PC-3 (cell line): Measurements from ENCODE around the gene RAD17.

Experiments
- EZH2 ChIP-seq: fragments of 300-600 bp; sonication (generic); IDR thresholded peaks from one replicate; pipeline ENCODE4 v1.6.1; 2017; ENCODE audit warnings: antibody characterized with exemption, mild to moderate bottlenecking, low read length; ENCODE audit not compliant: unreplicated experiment
- TF ChIP-seq, protein P1 (sequence below): fragments of 300-600 bp; sonication (generic); conservative IDR thresholded peaks from 2 replicates; pipeline ENCODE4 v1.5.1; 2017; ENCODE audit warnings: antibody characterized with exemption, low read depth, mild to moderate bottlenecking, low read length

DNA sequence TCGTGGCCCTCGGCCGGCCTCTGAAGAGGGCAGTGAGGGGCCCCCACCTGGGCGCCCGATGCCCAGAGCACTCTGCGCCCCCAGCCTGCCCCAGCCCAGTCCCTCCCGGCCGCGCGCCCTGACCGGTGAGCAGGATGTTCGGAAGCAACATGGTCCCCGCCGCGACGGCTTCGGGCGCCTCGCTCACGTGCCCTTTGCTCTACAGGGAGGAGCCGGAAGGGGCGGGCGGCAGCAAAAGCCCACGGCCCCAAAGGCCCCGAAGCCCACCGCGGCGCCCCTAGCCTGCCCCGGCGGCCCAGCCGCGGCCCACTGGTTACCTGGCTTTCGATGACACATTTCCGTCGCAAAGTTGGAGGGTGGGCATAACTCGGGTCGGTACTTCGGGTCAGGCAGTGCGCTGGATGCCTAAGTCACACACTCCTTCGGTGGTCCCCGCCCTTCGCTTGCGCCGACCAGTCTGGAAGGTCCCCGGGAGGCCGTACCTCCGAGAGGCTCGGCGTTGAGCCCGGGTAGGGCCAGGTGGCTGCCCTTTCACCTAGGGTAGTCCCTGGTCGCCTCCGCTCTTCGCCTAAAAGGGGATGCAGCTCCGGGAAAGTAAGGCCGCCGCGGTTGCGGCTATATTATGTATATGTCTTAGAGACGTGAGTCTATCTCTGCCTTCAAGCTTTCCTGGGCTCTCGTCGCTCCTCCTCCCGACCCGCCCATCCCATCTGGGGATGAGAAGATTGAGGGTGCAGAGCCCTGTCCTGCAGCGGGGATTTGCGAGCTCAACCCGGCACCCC lies at the start of gene RAD17, which contains the start of the genes AK6 and TAF9:
- TF ChIP-seq EZH2: no peak
- TF ChIP-seq, protein P1, sequence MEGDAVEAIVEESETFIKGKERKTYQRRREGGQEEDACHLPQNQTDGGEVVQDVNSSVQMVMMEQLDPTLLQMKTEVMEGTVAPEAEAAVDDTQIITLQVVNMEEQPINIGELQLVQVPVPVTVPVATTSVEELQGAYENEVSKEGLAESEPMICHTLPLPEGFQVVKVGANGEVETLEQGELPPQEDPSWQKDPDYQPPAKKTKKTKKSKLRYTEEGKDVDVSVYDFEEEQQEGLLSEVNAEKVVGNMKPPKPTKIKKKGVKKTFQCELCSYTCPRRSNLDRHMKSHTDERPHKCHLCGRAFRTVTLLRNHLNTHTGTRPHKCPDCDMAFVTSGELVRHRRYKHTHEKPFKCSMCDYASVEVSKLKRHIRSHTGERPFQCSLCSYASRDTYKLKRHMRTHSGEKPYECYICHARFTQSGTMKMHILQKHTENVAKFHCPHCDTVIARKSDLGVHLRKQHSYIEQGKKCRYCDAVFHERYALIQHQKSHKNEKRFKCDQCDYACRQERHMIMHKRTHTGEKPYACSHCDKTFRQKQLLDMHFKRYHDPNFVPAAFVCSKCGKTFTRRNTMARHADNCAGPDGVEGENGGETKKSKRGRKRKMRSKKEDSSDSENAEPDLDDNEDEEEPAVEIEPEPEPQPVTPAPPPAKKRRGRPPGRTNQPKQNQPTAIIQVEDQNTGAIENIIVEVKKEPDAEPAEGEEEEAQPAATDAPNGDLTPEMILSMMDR: no peak
